Renal cortex interstitium (tissue), 15 donors: ENCODE data around the gene UFC1. TPM values are rescaled to one million over a fixed set of nuclear protein-coding genes. Genes with fewer than 3 reads are reported as not detected.
"Not testable (repeated sequence)": the region's sequence is repeated elsewhere in the genome, so short reads cannot be mapped to it uniquely, and the experiment has no call there.

Source experiments
- DNase-seq, 11 donors: peaks; one replicate each; pipeline ENCODE4 v3.0.0-alpha.2; 2013; ENCODE audit warnings: low read depth in 9 of 11, low spot score in 4 of 11; ENCODE audit errors: extremely low read depth in 1 of 11
- long read RNA-seq, 16 experiments: transcript quantifications; one replicate each; lab custom pipeline, GENCODE V29; 2026
- polyA plus RNA-seq, 3 donors: library from polyadenylated mRNA; unstranded; fragments of 120-200 nt; gene quantifications; one replicate each; pipeline ENCODE4 v1.2.1, GENCODE V29; 2013; ENCODE audit not compliant: insufficient read length in 3 of 3

The UFC1 gene
- 100 to 1,000 TPM; 135 to 161 (median 156) TPM for polyA plus RNA-seq
- long read RNA-seq, donor 1, transcript UFC1-201 (6 exons, 1,114 nt), result major isoform, 49 of 146 reads
- long read RNA-seq, donor 1, partial matches to known transcripts, result 92 of 146 reads
- long read RNA-seq, donor 1, other reads (novel, unspliced or antisense), result 0 of 146 reads
- long read RNA-seq, donor 2, transcript UFC1-201 (6 exons, 1,114 nt), result major isoform, 46 of 49 reads
- long read RNA-seq, donor 2, partial matches to known transcripts, result 0 of 49 reads
- long read RNA-seq, donor 2, other reads (novel, unspliced or antisense), result 0 of 49 reads
- long read RNA-seq, donor 3, transcript UFC1-201 (6 exons, 1,114 nt), result major isoform, 117 of 253 reads
- long read RNA-seq, donor 3, transcript UFC1-206 (5 exons, 617 nt), result minor isoform, 6 of 253 reads
- long read RNA-seq, donor 3, partial matches to known transcripts, result 126 of 253 reads
- long read RNA-seq, donor 3, other reads (novel, unspliced or antisense), result 0 of 253 reads
- long read RNA-seq, donor 4, transcript UFC1-201 (6 exons, 1,114 nt), result major isoform, 59 of 127 reads
- long read RNA-seq, donor 4, partial matches to known transcripts, result 63 of 127 reads
- long read RNA-seq, donor 4, other reads (novel, unspliced or antisense), result 0 of 127 reads
- long read RNA-seq, donor 5, result 0 reads
- long read RNA-seq, donor 6, transcript UFC1-201 (6 exons, 1,114 nt), result major isoform, 60 of 65 reads
- long read RNA-seq, donor 6, partial matches to known transcripts, result 0 of 65 reads
- long read RNA-seq, donor 6, other reads (novel, unspliced or antisense), result 0 of 65 reads
- long read RNA-seq, donor 7, transcript UFC1-201 (6 exons, 1,114 nt), result major isoform, 82 of 84 reads
- long read RNA-seq, donor 7, partial matches to known transcripts, result 0 of 84 reads
- long read RNA-seq, donor 7, other reads (novel, unspliced or antisense), result 0 of 84 reads
- long read RNA-seq, donor 8, transcript UFC1-202 (3 exons, 339 nt), result minor isoform, 6 of 141 reads
- long read RNA-seq, donor 8, transcript UFC1-201 (6 exons, 1,114 nt), result major isoform, 127 of 141 reads
- long read RNA-seq, donor 8, partial matches to known transcripts, result 6 of 141 reads
- long read RNA-seq, donor 8, other reads (novel, unspliced or antisense), result 0 of 141 reads
- long read RNA-seq, donor 9, transcript UFC1-201 (6 exons, 1,114 nt), result major isoform, 80 of 166 reads
- long read RNA-seq, donor 9, partial matches to known transcripts, result 80 of 166 reads
- long read RNA-seq, donor 9, other reads (novel, unspliced or antisense), result 0 of 166 reads
- long read RNA-seq, donor 10, transcript UFC1-201 (6 exons, 1,114 nt), result major isoform, 91 of 238 reads
- long read RNA-seq, donor 10, partial matches to known transcripts, result 141 of 238 reads
- long read RNA-seq, donor 10, other reads (novel, unspliced or antisense), result 0 of 238 reads
- long read RNA-seq, donor 11, transcript UFC1-201 (6 exons, 1,114 nt), result major isoform, 47 of 126 reads
- long read RNA-seq, donor 11, partial matches to known transcripts, result 69 of 126 reads
- long read RNA-seq, donor 11, other reads (novel, unspliced or antisense), result 5 of 126 reads
- long read RNA-seq, donor 12, transcript UFC1-201 (6 exons, 1,114 nt), result major isoform, 22 of 24 reads
- long read RNA-seq, donor 12, partial matches to known transcripts, result 0 of 24 reads
- long read RNA-seq, donor 12, other reads (novel, unspliced or antisense), result 0 of 24 reads
- long read RNA-seq, donor 13, transcript UFC1-201 (6 exons, 1,114 nt), result major isoform, 98 of 320 reads
- long read RNA-seq, donor 13, transcript UFC1-202 (3 exons, 339 nt), result minor isoform, 7 of 320 reads
- long read RNA-seq, donor 13, transcript UFC1-206 (5 exons, 617 nt), result minor isoform, 5 of 320 reads
- long read RNA-seq, donor 13, partial matches to known transcripts, result 208 of 320 reads
- long read RNA-seq, donor 13, other reads (novel, unspliced or antisense), result 0 of 320 reads
- long read RNA-seq, donor 14, transcript UFC1-201 (6 exons, 1,114 nt), result major isoform, 72 of 182 reads
- long read RNA-seq, donor 14, partial matches to known transcripts, result 107 of 182 reads
- long read RNA-seq, donor 14, other reads (novel, unspliced or antisense), result 0 of 182 reads
- long read RNA-seq, donor 15, transcript UFC1-201 (6 exons, 1,114 nt), result major isoform, 29 of 56 reads
- long read RNA-seq, donor 15, partial matches to known transcripts, result 26 of 56 reads
- long read RNA-seq, donor 15, other reads (novel, unspliced or antisense), result 0 of 56 reads
- long read RNA-seq, donor 16, transcript UFC1-201 (6 exons, 1,114 nt), result major isoform, 146 of 318 reads
- long read RNA-seq, donor 16, partial matches to known transcripts, result 166 of 318 reads
- long read RNA-seq, donor 16, other reads (novel, unspliced or antisense), result 0 of 318 reads

GRCh38 chr1:161153682-161154337 is at the start of gene UFC1:
TSS of gene UFC1 (plus strand) at chr1:161153978. CDS start at chr1:161153998, 20 bp downstream.
- peak; percentile 70 to 89 (median 85) for DNase-seq

- no peak for DNase-seq
These were observed 47.3 kb upstream of the UFC1 start for GRCh38 chr1:161106431-161106830.

GRCh38 chr1:161111117-161111516 is 42.7 kb upstream of the UFC1 start:
- no peak for DNase-seq

GRCh38 chr1:161111527-161111926 is 42.3 kb upstream of the UFC1 start:
- DNase-seq, result no peak

- DNase-seq, result no peak
These were observed 39.9 kb upstream of the UFC1 start for GRCh38 chr1:161113915-161114314.

- no peak for DNase-seq
These were observed 39.2 kb upstream of the UFC1 start for GRCh38 chr1:161114556-161114955.

- no peak for DNase-seq
These were observed 38.6 kb upstream of the UFC1 start for GRCh38 chr1:161115132-161115711.

- DNase-seq, result not testable (repeated sequence)
These were observed 37.8 kb upstream of the UFC1 start for GRCh38 chr1:161115961-161116360.

- DNase-seq, result peak; percentile 73 to 90 (median 85)
These were observed 35.8 kb upstream of the UFC1 start, which contains the start of the genes NIT1 and PFDN2 for GRCh38 chr1:161117759-161118581. TSS of gene NIT1 (plus strand) at chr1:161118105. CDS start at chr1:161118177, 72 bp downstream. TSS of gene PFDN2 (minus strand) at chr1:161118037. CDS start at chr1:161118026, 11 bp downstream.

- DNase-seq, result peak in 2 of 11 donors; percentile 26 to 36
These were observed 34.5 kb upstream of the UFC1 start for GRCh38 chr1:161119092-161119903.

GRCh38 chr1:161121042-161121650 is 32.6 kb upstream of the UFC1 start:
- no peak for DNase-seq

GRCh38 chr1:161121834-161122233 is 31.9 kb upstream of the UFC1 start:
- DNase-seq, result no peak

GRCh38 chr1:161122967-161123366 is 30.8 kb upstream of the UFC1 start:
- no peak for DNase-seq

- no peak for DNase-seq
These were observed 26.1 kb upstream of the UFC1 start for GRCh38 chr1:161127649-161128048.
